HCT116 (cell line): ENCODE measurements around the gene GRM1. TPM values are rescaled to one million over a fixed set of nuclear protein-coding genes. Genes with fewer than 3 reads are reported as not detected.

Experiments used
- ATAC-seq: fragments of 200-7000 bp; cut with Tn5 transposase; 2 replicates; pipeline ENCODE4 v1.9.1; 2020; ENCODE audit warnings: mild to moderate bottlenecking, moderate library complexity
- BruUV-seq: library from RNA; stranded (reverse); fragments of 400-500 nt; replicated peaks from 2 replicates; lab custom pipeline; 2021; lab: Mats Ljungman, UMichigan
- CTCF ChIA-PET: fragments of 300-600 bp; sonication (Branson Sonifier 250); formaldehyde crosslinking; loops from one replicate; lab custom pipeline; 2021; ENCODE audit warnings: antibody characterized with exemption; lab: Charles Lee
- POLR2A ChIA-PET: fragments of 300-600, 350-600 bp; sonication (Branson Sonifier 250); formaldehyde crosslinking; loops from one replicate; lab custom pipeline; 2021; ENCODE audit warnings: antibody characterized with exemption; lab: Charles Lee
- RAD21 ChIA-PET, 2 experiments: fragments of 300-600 bp; sonication (Branson Sonifier 250); formaldehyde crosslinking; loops; one replicate each; lab custom pipeline; 2023; ENCODE audit warnings: low total read pairs in 2 of 2; ENCODE audit not compliant: uncharacterized antibody in 2 of 2, unreplicated experiment in 2 of 2, low non-redundant PET in 1 of 2; lab: Charles Lee
- DNase-seq: peaks from one replicate; pipeline ENCODE4 v3.0.0-alpha.2; 2010; ENCODE audit warnings: low read depth, low spot score
- H2AFZ ChIP-seq: fragments of 200-600 bp; shearing (Covaris generic), sonication (generic); 2 replicates; pipeline ENCODE4 v1.6.1; 2017; ENCODE audit warnings: low read depth, mixed run types, mixed read lengths, antibody characterized with exemption, low read length; ENCODE audit not compliant: poor library complexity, severe bottlenecking
- H3K27ac ChIP-seq: 2 replicates; pipeline ENCODE4 v1.5.1; 2012; ENCODE audit warnings: low read depth, low read length
- H3K27me3 ChIP-seq: fragments of 200-600 bp; sonication (generic); 2 replicates; pipeline ENCODE4 v1.6.1; 2016; ENCODE audit warnings: mixed run types, low read length, mixed read lengths; ENCODE audit not compliant: insufficient read depth
- H3K36me3 ChIP-seq, 2 experiments: fragments of 200-500 bp in 1 of 2; fragments of 200-600 bp in 1 of 2; sonication (Bioruptor generic) in 1 of 2; sonication (generic) in 1 of 2; 2 replicates each; pipeline versions ENCODE4 v1.5.1 to v1.6.1; 2014 to 2016; ENCODE audit warnings: low read length in 2 of 2, inconsistent platforms in 1 of 2, mixed read lengths in 1 of 2, mixed run types in 1 of 2; ENCODE audit not compliant: insufficient read depth in 2 of 2, control insufficient read depth in 1 of 2
- H3K4me1 ChIP-seq, 2 experiments: fragments of 200-600 bp in 1 of 2; sonication (generic) in 1 of 2; 2 replicates each; pipeline versions ENCODE4 v1.5.1 to v1.6.1; 2012 to 2017; ENCODE audit warnings: low read length in 2 of 2, inconsistent platforms in 1 of 2, mild to moderate bottlenecking in 1 of 2, mixed read lengths in 1 of 2, mixed run types in 1 of 2, moderate library complexity in 1 of 2; ENCODE audit not compliant: insufficient read depth in 2 of 2, control insufficient read depth in 1 of 2
- H3K4me2 ChIP-seq: fragments of 200-600 bp; sonication (generic); 2 replicates; pipeline ENCODE4 v1.6.1; 2017; ENCODE audit warnings: mixed run types, low read length, mixed read lengths
- H3K4me3 ChIP-seq, 2 experiments: fragments of 200-600 bp in 1 of 2; sonication (generic) in 1 of 2; replicated peaks in 1 of 2; 2 replicates each; pipeline ENCODE4 v1.5.1; 2011 to 2016; ENCODE audit warnings: low read length in 2 of 2, control low read depth in 1 of 2, low read depth in 1 of 2, mild to moderate bottlenecking in 1 of 2, mixed read lengths in 1 of 2, mixed run types in 1 of 2
- H3K79me2 ChIP-seq: fragments of 200-600 bp; sonication (generic); 2 replicates; pipeline ENCODE4 v1.6.1; 2017; ENCODE audit warnings: mild to moderate bottlenecking, mixed run types, low read length, moderate library complexity, mixed read lengths; ENCODE audit not compliant: insufficient read depth
- H3K9ac ChIP-seq: fragments of 200-600 bp; sonication (generic); 2 replicates; pipeline ENCODE4 v1.6.1; 2016; ENCODE audit warnings: low read length, mixed read lengths
- H3K9me2 ChIP-seq: fragments of 200-600 bp; sonication (generic), shearing (Covaris generic); 2 replicates; pipeline ENCODE4 v1.6.1; 2017; ENCODE audit warnings: mixed run types, mild to moderate bottlenecking, moderate library complexity; ENCODE audit not compliant: insufficient read depth
- H3K9me3 ChIP-seq, 2 experiments: fragments of 200-500 bp in 1 of 2; fragments of 200-600 bp in 1 of 2; sonication (Bioruptor generic) in 1 of 2; sonication (generic) in 1 of 2; 2 replicates each; pipeline ENCODE4 v1.6.1; 2014 to 2017; ENCODE audit warnings: low read length in 2 of 2, mixed read lengths in 2 of 2, inconsistent platforms in 1 of 2, low read depth in 1 of 2, mild to moderate bottlenecking in 1 of 2, mixed run types in 1 of 2, moderate library complexity in 1 of 2; ENCODE audit not compliant: control insufficient read depth in 1 of 2, insufficient read depth in 1 of 2
- H4K20me1 ChIP-seq: fragments of 200-600 bp; sonication (generic), shearing (Covaris generic); 2 replicates; pipeline ENCODE4 v1.6.1; 2017; ENCODE audit warnings: mixed run types, mild to moderate bottlenecking, moderate library complexity; ENCODE audit not compliant: insufficient read depth
- CBX3 ChIP-seq: IDR thresholded peaks from 2 replicates; pipeline ENCODE4 v1.6.1; 2012; ENCODE audit warnings: low read depth
- CEBPB ChIP-seq: IDR thresholded peaks from 2 replicates; pipeline ENCODE4 v1.6.1; 2012; ENCODE audit warnings: low read depth
- EGR1 ChIP-seq: IDR thresholded peaks from 2 replicates; pipeline ENCODE4 v1.6.1; 2012; ENCODE audit warnings: low read depth
- ELF1 ChIP-seq: IDR thresholded peaks from 2 replicates; pipeline ENCODE4 v1.6.1; 2012; ENCODE audit warnings: low read depth, borderline replicate concordance
- EZH2 ChIP-seq: fragments of 200-600 bp; sonication (generic); IDR thresholded peaks from 2 replicates; pipeline ENCODE4 v1.6.1; 2017; ENCODE audit warnings: antibody characterized with exemption, mixed run types
- EZH2phosphoT487 ChIP-seq: fragments of 200-600 bp; IDR thresholded peaks from 2 replicates; pipeline ENCODE4 v1.6.1; 2018; ENCODE audit warnings: antibody characterized with exemption, borderline replicate concordance
- FOSL1 ChIP-seq: IDR thresholded peaks from 2 replicates; pipeline ENCODE4 v1.6.1; 2012; ENCODE audit warnings: low read depth
- JUND ChIP-seq: IDR thresholded peaks from 2 replicates; pipeline ENCODE4 v1.6.1; 2012
- MAX ChIP-seq: IDR thresholded peaks from 2 replicates; pipeline ENCODE4 v1.6.1; 2012
- POLR2A ChIP-seq: IDR thresholded peaks from 2 replicates; pipeline ENCODE4 v1.7.0; 2011; ENCODE audit warnings: borderline replicate concordance; ENCODE audit not compliant: insufficient read depth, insufficient read length; ENCODE audit errors: extremely low read depth
- POLR2AphosphoS5 ChIP-seq: IDR thresholded peaks from 2 replicates; pipeline ENCODE4 v1.6.1; 2011; ENCODE audit warnings: mild to moderate bottlenecking, low read depth, low read length, moderate library complexity
- TCF7L2 ChIP-seq: IDR thresholded peaks from 2 replicates; pipeline ENCODE4 v1.7.0; 2011; ENCODE audit warnings: borderline replicate concordance, inconsistent platforms; ENCODE audit not compliant: insufficient read depth, insufficient read length; ENCODE audit errors: extremely low read depth
- YY1 ChIP-seq: IDR thresholded peaks from 2 replicates; pipeline ENCODE4 v1.6.1; 2011; ENCODE audit warnings: low read length, low read depth, moderate library complexity, mild to moderate bottlenecking; ENCODE audit not compliant: insufficient replicate concordance; ENCODE audit errors: extremely low read depth
- ZNF274 ChIP-seq: fragments of 200-500 bp; sonication (Bioruptor generic); IDR thresholded peaks from 2 replicates; pipeline ENCODE4 v1.6.1; 2014; ENCODE audit warnings: mild to moderate bottlenecking, low read depth, low read length, inconsistent platforms
- intact Hi-C: fragments of 100-400 bp; cut with micrococcal nuclease; formaldehyde crosslinking; loops from 2 replicates; pipeline ENCODE4 v1.10.0; 2022
- total RNA-seq: library from RNA; stranded (reverse); gene quantifications from one replicate; pipeline ENCODE4 v1.2.1, GENCODE V29; 2021; ENCODE audit not compliant: unreplicated experiment
- TF ChIP-seq, protein P1 (sequence below): IDR thresholded peaks from 2 replicates; pipeline ENCODE4 v1.6.1; 2011; ENCODE audit warnings: mild to moderate bottlenecking, low read length, moderate library complexity; ENCODE audit not compliant: insufficient replicate concordance; ENCODE audit errors: extremely low read depth
- TF ChIP-seq, protein P2 (sequence below): IDR thresholded peaks from 2 replicates; pipeline ENCODE4 v1.6.1; 2012
- TF ChIP-seq, protein P3 (sequence below): IDR thresholded peaks from 2 replicates; pipeline ENCODE4 v1.6.1; 2012; ENCODE audit warnings: low read depth
- TF ChIP-seq, protein P4 (sequence below), 3 experiments: fragments of 200-600 bp in 1 of 3; sonication (generic) in 1 of 3; IDR thresholded peaks in 2 of 3; conservative IDR thresholded peaks in 1 of 3; 2 replicates each; pipeline ENCODE4 v1.5.1; 2012 to 2017; ENCODE audit warnings: low read depth in 2 of 3, low read length in 2 of 3, antibody characterized with exemption in 1 of 3, borderline replicate concordance in 1 of 3, control low read depth in 1 of 3, mild to moderate bottlenecking in 1 of 3, mixed read lengths in 1 of 3, mixed run types in 1 of 3, moderate library complexity in 1 of 3; ENCODE audit not compliant: insufficient read depth in 1 of 3

GRM1 gene
- total RNA-seq, 1 experiment from 2014 or later, result not detected

GRCh38 chr6:146183831-146184230 lies 155.0 kb downstream of the GRM1 start:
- RAD21 ChIA-PET, result no interaction called here
- Histone ChIP-seq H2AFZ (no peak overlapping the region), H3K27ac (no peak overlapping the region), H3K9ac (no peak overlapping the region), H3K4me1 (no peaks in the 10 kb centered on the region), H4K20me1 (no peaks in the 10 kb centered on the region), H3K36me3 (no peaks in the 10 kb centered on the region), H3K4me3 (no peak overlapping the region), H3K27me3 (peaks cover 13% of the 10 kb centered on the region; the same call in 1 of the 2 replicates)
- intact Hi-C loops, result no loop called here
- no TSS peak for BruUV-seq
- ATAC-seq, result no peak
- CTCF ChIA-PET, result no interaction called here
- TF ChIP-seq MAX, result no peak
- TF ChIP-seq EZH2phosphoT487, result no peak
- TF ChIP-seq POLR2A, result no peak
- TF ChIP-seq, protein P1, sequence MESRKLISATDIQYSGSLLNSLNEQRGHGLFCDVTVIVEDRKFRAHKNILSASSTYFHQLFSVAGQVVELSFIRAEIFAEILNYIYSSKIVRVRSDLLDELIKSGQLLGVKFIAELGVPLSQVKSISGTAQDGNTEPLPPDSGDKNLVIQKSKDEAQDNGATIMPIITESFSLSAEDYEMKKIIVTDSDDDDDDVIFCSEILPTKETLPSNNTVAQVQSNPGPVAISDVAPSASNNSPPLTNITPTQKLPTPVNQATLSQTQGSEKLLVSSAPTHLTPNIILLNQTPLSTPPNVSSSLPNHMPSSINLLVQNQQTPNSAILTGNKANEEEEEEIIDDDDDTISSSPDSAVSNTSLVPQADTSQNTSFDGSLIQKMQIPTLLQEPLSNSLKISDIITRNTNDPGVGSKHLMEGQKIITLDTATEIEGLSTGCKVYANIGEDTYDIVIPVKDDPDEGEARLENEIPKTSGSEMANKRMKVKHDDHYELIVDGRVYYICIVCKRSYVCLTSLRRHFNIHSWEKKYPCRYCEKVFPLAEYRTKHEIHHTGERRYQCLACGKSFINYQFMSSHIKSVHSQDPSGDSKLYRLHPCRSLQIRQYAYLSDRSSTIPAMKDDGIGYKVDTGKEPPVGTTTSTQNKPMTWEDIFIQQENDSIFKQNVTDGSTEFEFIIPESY, result no peak
- TF ChIP-seq, protein P2, sequence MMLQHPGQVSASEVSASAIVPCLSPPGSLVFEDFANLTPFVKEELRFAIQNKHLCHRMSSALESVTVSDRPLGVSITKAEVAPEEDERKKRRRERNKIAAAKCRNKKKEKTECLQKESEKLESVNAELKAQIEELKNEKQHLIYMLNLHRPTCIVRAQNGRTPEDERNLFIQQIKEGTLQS, result no peak
- no peak for TF ChIP-seq CEBPB
- no peak for TF ChIP-seq FOSL1
- TF ChIP-seq, protein P3, sequence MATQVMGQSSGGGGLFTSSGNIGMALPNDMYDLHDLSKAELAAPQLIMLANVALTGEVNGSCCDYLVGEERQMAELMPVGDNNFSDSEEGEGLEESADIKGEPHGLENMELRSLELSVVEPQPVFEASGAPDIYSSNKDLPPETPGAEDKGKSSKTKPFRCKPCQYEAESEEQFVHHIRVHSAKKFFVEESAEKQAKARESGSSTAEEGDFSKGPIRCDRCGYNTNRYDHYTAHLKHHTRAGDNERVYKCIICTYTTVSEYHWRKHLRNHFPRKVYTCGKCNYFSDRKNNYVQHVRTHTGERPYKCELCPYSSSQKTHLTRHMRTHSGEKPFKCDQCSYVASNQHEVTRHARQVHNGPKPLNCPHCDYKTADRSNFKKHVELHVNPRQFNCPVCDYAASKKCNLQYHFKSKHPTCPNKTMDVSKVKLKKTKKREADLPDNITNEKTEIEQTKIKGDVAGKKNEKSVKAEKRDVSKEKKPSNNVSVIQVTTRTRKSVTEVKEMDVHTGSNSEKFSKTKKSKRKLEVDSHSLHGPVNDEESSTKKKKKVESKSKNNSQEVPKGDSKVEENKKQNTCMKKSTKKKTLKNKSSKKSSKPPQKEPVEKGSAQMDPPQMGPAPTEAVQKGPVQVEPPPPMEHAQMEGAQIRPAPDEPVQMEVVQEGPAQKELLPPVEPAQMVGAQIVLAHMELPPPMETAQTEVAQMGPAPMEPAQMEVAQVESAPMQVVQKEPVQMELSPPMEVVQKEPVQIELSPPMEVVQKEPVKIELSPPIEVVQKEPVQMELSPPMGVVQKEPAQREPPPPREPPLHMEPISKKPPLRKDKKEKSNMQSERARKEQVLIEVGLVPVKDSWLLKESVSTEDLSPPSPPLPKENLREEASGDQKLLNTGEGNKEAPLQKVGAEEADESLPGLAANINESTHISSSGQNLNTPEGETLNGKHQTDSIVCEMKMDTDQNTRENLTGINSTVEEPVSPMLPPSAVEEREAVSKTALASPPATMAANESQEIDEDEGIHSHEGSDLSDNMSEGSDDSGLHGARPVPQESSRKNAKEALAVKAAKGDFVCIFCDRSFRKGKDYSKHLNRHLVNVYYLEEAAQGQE, result no peak
- no peak for TF ChIP-seq YY1
- no peak for TF ChIP-seq EGR1
- TF ChIP-seq ELF1, result no peak
- TF ChIP-seq CBX3, result no peak
- TF ChIP-seq, protein P4, sequence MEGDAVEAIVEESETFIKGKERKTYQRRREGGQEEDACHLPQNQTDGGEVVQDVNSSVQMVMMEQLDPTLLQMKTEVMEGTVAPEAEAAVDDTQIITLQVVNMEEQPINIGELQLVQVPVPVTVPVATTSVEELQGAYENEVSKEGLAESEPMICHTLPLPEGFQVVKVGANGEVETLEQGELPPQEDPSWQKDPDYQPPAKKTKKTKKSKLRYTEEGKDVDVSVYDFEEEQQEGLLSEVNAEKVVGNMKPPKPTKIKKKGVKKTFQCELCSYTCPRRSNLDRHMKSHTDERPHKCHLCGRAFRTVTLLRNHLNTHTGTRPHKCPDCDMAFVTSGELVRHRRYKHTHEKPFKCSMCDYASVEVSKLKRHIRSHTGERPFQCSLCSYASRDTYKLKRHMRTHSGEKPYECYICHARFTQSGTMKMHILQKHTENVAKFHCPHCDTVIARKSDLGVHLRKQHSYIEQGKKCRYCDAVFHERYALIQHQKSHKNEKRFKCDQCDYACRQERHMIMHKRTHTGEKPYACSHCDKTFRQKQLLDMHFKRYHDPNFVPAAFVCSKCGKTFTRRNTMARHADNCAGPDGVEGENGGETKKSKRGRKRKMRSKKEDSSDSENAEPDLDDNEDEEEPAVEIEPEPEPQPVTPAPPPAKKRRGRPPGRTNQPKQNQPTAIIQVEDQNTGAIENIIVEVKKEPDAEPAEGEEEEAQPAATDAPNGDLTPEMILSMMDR (IDR thresholded peaks at IDR 0.05 in 2 of 3, conservative IDR thresholded peaks at IDR 0.05 in 1 of 3; ENCODE audit: borderline replicate concordance in 1 of 3, insufficient read depth in 1 of 3, low read depth in 2 of 3, low read length in 2 of 3), result no peak
- TF ChIP-seq JUND, result no peak
- TF ChIP-seq TCF7L2, result no peak
- no peak for TF ChIP-seq EZH2
- no peak for TF ChIP-seq POLR2AphosphoS5
- TF ChIP-seq ZNF274, result no peak
- TF ChIP-seq, all 23 proteins: peak for 0
- Histone ChIP-seq H3K4me2 (no peak overlapping the region), H3K9me2 (no peaks in the 10 kb centered on the region), H3K79me2 (no peaks in the 10 kb centered on the region), H3K9me3 (no peaks in the 10 kb centered on the region)
- POLR2A ChIA-PET, result no interaction called here
- no peak for DNase-seq
